Brain microvascular endothelial cell (primary cell): ENCODE results near the gene SAMD3.

ENCODE experiments used
- DNase-seq: peaks from one replicate; pipeline ENCODE4 v3.0.0-alpha.2; 2020
- H3K27ac ChIP-seq: fragments of 250-450 bp; sonication (Bioruptor Pico); 2 replicates; pipeline ENCODE4 v1.5.1; 2020; ENCODE audit warnings: mild to moderate bottlenecking, moderate library complexity
- H3K27me3 ChIP-seq: fragments of 250-450 bp; sonication (Bioruptor Pico); replicated peaks from 2 replicates; pipeline ENCODE4 v1.5.1; 2020; ENCODE audit warnings: mild to moderate bottlenecking
- H3K36me3 ChIP-seq: fragments of 250-450 bp; sonication (Bioruptor Pico); replicated peaks from 2 replicates; pipeline ENCODE4 v1.5.1; 2020; ENCODE audit warnings: mild to moderate bottlenecking
- H3K4me3 ChIP-seq: 2 replicates; pipeline ENCODE4 v1.5.1; 2011; ENCODE audit warnings: low read depth, mild to moderate bottlenecking, control low read depth, low read length, moderate library complexity
- CTCF ChIP-seq: IDR thresholded peaks from 2 replicates; pipeline ENCODE4 v1.5.1; 2011; ENCODE audit warnings: low read depth, mild to moderate bottlenecking, moderate library complexity, low read length, control low read depth, inconsistent platforms; ENCODE audit errors: missing control alignments
- in situ Hi-C: cut with HindIII; loops from 2 replicates; pipeline ENCODE4 v1.10.0; 2017; ENCODE audit warnings: low sequenced_read_pairs, low pct_ligation_motif_present

The SAMD3 gene

DNA sequence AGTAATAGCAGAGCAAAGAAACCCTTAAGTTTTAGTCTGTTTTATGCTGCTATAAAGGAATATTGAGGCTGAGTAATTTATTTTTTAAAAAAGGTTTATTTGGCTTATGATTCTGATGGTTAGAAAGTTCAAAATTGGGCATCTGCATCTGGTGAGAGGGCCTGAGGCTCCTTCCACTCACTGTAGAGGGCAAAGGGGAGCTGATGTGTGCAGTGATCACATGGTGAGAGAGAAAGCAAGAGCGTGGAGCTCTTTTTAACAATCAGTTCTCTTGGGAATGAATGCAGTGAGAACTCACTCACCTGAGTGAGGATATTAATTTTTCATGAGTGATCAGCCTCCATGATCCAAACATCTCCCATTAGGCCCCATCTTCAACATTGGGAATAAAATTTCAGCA, 36.4 kb upstream of the SAMD3 start:
- Histone ChIP-seq H3K27ac (no peak overlapping the region), H3K36me3 (no peaks in the 10 kb centered on the region), H3K27me3 (no peaks in the 10 kb centered on the region), H3K4me3 (no peak overlapping the region)
- TF ChIP-seq CTCF = no peak
- in situ Hi-C loops = no loop called here
- no peak for DNase-seq

DNA sequence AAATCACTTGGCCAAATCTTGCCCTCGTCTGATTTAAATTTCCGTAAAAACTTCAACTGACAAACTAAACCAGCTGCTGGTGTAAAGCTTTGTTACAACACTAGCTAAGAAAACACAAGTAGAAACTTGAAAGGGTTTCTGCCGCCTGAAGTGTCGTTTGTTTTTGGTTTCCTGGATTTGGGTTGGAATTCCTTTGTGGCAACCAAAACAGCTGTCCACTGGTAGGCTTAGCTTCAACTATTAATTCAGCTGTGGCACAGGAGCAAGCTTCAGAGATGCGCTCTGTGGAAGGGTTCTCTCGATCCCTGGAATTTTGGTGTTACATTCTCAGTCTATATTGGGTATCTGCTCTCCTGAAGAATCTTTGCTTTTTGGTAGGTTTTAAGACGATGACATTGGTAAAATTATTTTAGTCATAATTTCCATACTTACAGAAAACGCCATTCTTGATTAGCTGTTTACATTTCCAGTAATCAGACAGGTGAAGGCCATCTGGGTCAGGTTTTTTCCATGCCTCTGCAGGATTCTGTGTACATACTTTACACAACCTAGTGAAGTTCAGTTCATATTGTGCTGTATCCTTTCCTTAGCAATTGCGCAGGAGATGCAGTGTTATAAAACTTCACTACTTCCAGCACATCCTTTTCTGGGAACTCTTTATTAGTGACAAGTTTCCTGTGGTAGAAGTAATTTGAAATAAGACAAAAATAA, 29.9 kb upstream of the SAMD3 start:
- TF ChIP-seq CTCF = no peak
- DNase-seq = no peak
- no peaks in the 10 kb centered on the region for H3K36me3 ChIP-seq
- H3K27me3 ChIP-seq = no peaks in the 10 kb centered on the region
- no peak overlapping the region for H3K4me3 ChIP-seq
- in situ Hi-C loops = no loop called here
- H3K27ac ChIP-seq = no peak overlapping the region

DNA sequence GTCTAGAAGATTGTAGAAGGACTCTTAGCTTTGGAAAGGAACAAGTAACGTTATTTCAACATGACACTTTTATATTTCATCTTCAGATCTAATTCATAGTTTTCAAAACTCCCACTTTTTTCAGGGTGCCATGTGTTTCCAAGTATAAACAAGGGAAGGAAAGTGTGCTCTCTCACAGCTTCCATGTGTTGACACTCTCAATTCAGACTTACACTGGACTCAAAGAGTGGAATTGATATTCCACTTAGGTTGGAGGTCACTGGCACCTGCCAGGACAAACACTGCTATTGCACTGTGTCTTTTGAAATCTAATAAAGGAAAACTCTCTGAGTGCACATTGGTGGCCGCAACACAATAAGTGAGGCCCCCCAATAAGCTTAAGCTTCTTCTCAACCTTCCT, 22.5 kb upstream of the SAMD3 start:
- in situ Hi-C loops = no loop called here
- Histone ChIP-seq H3K4me3 (no peak overlapping the region), H3K27me3 (no peaks in the 10 kb centered on the region), H3K27ac (no peak overlapping the region), H3K36me3 (no peaks in the 10 kb centered on the region)
- DNase-seq = no peak
- TF ChIP-seq CTCF = no peak

GRCh38 chr6:130244728-130245127, 22.0 kb upstream of the SAMD3 start:
- Histone ChIP-seq H3K4me3 (no peak overlapping the region), H3K27ac (no peak overlapping the region), H3K27me3 (no peaks in the 10 kb centered on the region), H3K36me3 (no peaks in the 10 kb centered on the region)
- no peak for DNase-seq
- in situ Hi-C loops = no loop called here
- no peak for TF ChIP-seq CTCF

GRCh38 chr6:130240232-130240631, 17.5 kb upstream of the SAMD3 start:
- no peaks in the 10 kb centered on the region for H3K36me3 ChIP-seq
- peak; percentile 68 for DNase-seq
- H3K27me3 ChIP-seq = no peaks in the 10 kb centered on the region
- TF ChIP-seq CTCF = no peak
- no peak overlapping the region for H3K4me3 ChIP-seq
- in situ Hi-C loops = no loop called here
- H3K27ac ChIP-seq = no peak overlapping the region

- no peaks in the 10 kb centered on the region for H3K36me3 ChIP-seq
- no peak for TF ChIP-seq CTCF
- H3K27ac ChIP-seq = no peak overlapping the region
- in situ Hi-C loops = no loop called here
- no peak for DNase-seq
- no peaks in the 10 kb centered on the region for H3K27me3 ChIP-seq
- H3K4me3 ChIP-seq = no peak overlapping the region
Observed at GRCh38 chr6:130239755-130240154, 17.0 kb upstream of the SAMD3 start.
